ENCODE results near the gene SLC4A9. TPM values are rescaled to one million over a fixed set of nuclear protein-coding genes. Genes with fewer than 3 reads are reported as not detected.

The SLC4A9 gene
- total RNA-seq, 1 donor from 2014 or later: not detected

DNA sequence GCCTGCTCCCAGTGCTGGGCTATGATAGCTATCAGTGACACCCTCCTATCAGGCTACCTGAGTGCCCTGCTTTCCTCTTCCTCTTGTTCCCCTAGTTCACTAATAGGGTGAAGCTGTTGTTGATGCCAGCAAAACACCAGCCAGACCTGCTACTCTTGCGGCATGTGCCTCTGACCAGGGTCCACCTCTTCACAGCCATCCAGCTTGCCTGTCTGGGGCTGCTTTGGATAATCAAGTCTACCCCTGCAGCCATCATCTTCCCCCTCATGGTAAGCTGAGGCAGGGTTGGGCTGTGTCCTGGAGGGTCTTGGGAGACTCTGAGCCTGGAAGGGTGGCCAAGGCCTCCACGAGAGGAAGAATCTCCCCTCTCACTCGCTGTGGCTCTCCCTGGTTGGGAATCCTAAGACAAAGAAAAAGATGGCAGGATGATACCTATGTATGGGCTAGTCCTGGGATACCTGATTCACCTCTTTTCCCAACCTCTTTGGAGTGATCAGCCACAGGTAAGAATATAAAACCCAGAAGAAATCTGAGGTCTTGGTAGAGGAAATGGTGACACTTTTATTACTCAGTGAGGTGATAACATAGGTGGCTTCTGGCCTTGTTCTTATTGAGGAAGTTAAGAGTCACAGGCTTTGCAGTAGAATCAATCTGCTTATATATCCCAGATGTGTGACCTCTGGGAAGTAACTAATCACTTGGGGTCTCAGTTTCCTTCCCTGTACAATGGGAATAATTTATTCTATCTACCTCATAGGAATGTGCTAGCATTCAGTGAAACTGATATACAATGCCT lies 11.6 kb downstream of the SLC4A9 start:
- Mint-ChIP-seq H3K36me3 (ENCODE audit: low read depth) (no peaks in the 10 kb centered on the region), H3K9me3 (no peaks in the 10 kb centered on the region), H3K27ac (no peak overlapping the region), H3K27me3 (no peaks in the 10 kb centered on the region), H3K4me1 (peaks cover 7% of the 10 kb centered on the region), H3K4me3 (no peak overlapping the region)
- ChIA-PET POLR2A (interaction anchor here (0.5 to 1.9 kb wide), 2 partner anchors 30 to 113 kb away, joined by 3 to 4 read pairs; partner anchors contain the start of gene ANKHD1), CTCF (interaction anchor here (0.9 to 4.5 kb wide), 9 partner anchors 9 to 350 kb away, joined by 3 to 45 read pairs (median 6); partner anchors contain the start of genes IK and NDUFA2)
- TF ChIP-seq, protein P1, sequence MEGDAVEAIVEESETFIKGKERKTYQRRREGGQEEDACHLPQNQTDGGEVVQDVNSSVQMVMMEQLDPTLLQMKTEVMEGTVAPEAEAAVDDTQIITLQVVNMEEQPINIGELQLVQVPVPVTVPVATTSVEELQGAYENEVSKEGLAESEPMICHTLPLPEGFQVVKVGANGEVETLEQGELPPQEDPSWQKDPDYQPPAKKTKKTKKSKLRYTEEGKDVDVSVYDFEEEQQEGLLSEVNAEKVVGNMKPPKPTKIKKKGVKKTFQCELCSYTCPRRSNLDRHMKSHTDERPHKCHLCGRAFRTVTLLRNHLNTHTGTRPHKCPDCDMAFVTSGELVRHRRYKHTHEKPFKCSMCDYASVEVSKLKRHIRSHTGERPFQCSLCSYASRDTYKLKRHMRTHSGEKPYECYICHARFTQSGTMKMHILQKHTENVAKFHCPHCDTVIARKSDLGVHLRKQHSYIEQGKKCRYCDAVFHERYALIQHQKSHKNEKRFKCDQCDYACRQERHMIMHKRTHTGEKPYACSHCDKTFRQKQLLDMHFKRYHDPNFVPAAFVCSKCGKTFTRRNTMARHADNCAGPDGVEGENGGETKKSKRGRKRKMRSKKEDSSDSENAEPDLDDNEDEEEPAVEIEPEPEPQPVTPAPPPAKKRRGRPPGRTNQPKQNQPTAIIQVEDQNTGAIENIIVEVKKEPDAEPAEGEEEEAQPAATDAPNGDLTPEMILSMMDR (IDR thresholded peaks at IDR 0.05): no peak
- intact Hi-C loops (cut with micrococcal nuclease): no loop called here
- ATAC-seq (ENCODE audit: low read depth) (no peak), DNase-seq (no peak)

GRCh38 chr5:140372971-140373487 lies 13.0 kb downstream of the SLC4A9 start:
- H3K9me3 Mint-ChIP-seq: no peaks in the 10 kb centered on the region
- ChIA-PET CTCF (interaction anchor here (0.9 to 4.5 kb wide), 16 partner anchors 8 to 359 kb away, joined by 3 to 45 read pairs (median 5); partner anchors contain the start of genes IK and NDUFA2), POLR2A (interaction anchor here (0.6 to 1.9 kb wide), 2 partner anchors 29 to 60 kb away, joined by 4 to 6 read pairs; partner anchors contain the start of gene ANKHD1)
- no peak overlapping the region for H3K4me3 Mint-ChIP-seq
- H3K27me3 Mint-ChIP-seq: no peaks in the 10 kb centered on the region
- peak overlapping the region; percentile 18 for H3K27ac Mint-ChIP-seq
- intact Hi-C loops (cut with micrococcal nuclease): loop anchor here (1.0 kb wide), 3 partner anchors 262 to 347 kb away; partner anchors contain the start of gene TMCO6
- ATAC-seq (ENCODE audit: low read depth): peak; percentile 70
- peaks cover 7% of the 10 kb centered on the region for H3K4me1 Mint-ChIP-seq
- no peak for DNase-seq
- TF ChIP-seq, protein P1 (IDR thresholded peaks at IDR 0.05): peak; percentile 80
- H3K36me3 Mint-ChIP-seq (ENCODE audit: low read depth): no peaks in the 10 kb centered on the region

- H3K9me3 Mint-ChIP-seq: no peaks in the 10 kb centered on the region
- H3K4me3 Mint-ChIP-seq: no peak overlapping the region
- no peaks in the 10 kb centered on the region for H3K27me3 Mint-ChIP-seq
- no peaks in the 10 kb centered on the region for H3K36me3 Mint-ChIP-seq (ENCODE audit: low read depth)
- no peaks in the 10 kb centered on the region for H3K4me1 Mint-ChIP-seq
- intact Hi-C loops (cut with micrococcal nuclease): no loop called here
- TF ChIP-seq, protein P1 (IDR thresholded peaks at IDR 0.05): no peak
- H3K27ac Mint-ChIP-seq: no peak overlapping the region
- ChIA-PET POLR2A (no interaction called here), CTCF (interaction anchor here (1.0 kb wide), 1 partner anchor 9 kb away, joined by 3 read pairs; no protein-coding TSS in a partner anchor)
- DNase-seq (no peak), ATAC-seq (ENCODE audit: low read depth) (no peak)
Measured at GRCh38 chr5:140381351-140381750, 21.4 kb downstream of the SLC4A9 start.

DNA sequence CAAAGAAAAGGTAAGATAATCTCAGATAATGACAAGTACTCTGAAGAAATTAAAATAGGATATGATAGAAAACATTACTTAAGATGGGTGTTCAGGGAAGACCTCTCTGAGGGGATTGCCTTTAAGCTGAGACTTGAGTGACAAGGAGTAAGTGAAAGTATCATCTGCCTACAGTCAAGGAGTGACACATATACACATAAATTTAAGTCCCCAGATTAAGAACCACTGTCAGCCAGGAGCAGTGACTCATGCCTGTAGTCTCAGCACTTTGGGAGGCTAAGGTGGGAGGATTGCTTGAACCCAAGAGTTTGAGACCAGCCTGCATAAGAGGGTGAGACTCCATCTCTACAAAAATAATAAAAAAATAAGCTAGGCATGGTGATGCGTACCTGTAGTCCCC lies 22.0 kb downstream of the SLC4A9 start:
- TF ChIP-seq, protein P1 (IDR thresholded peaks at IDR 0.05): no peak
- no peak overlapping the region for H3K27ac Mint-ChIP-seq
- H3K4me1 Mint-ChIP-seq: no peaks in the 10 kb centered on the region
- H3K27me3 Mint-ChIP-seq: no peaks in the 10 kb centered on the region
- H3K36me3 Mint-ChIP-seq (ENCODE audit: low read depth): no peaks in the 10 kb centered on the region
- no peaks in the 10 kb centered on the region for H3K9me3 Mint-ChIP-seq
- ATAC-seq (ENCODE audit: low read depth) (no peak), DNase-seq (no peak)
- CTCF ChIA-PET: no interaction called here
- no peak overlapping the region for H3K4me3 Mint-ChIP-seq
- POLR2A ChIA-PET: interaction anchor here (1.0 kb wide), 1 partner anchor 18 kb away, joined by 3 read pairs; no protein-coding TSS in a partner anchor
- intact Hi-C loops (cut with micrococcal nuclease): no loop called here

DNA sequence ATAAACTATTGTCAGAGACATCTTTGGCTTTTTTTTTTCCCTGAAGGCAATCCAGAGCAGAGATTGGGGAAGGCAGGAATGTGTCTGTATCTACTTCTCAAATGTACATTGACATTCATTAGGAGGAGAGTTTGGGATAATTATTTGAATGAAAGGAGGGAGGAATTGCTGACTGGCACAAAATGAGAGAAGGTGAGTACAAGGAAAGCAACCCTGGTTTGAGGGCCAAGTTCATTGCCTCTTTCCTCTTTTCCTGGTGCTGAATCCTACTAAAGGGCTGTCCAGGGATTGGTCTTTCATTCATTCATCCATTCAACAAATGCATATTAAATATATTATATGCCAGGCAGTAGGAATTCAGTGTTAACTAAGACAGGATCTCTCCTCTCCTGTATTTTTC lies 22.9 kb downstream of the SLC4A9 start:
- H3K9me3 Mint-ChIP-seq: no peaks in the 10 kb centered on the region
- intact Hi-C loops (cut with micrococcal nuclease): no loop called here

More for the DNA sequence above, 22.9 kb downstream of the SLC4A9 start:
- Mint-ChIP-seq H3K27me3 (no peaks in the 10 kb centered on the region), H3K36me3 (ENCODE audit: low read depth) (no peaks in the 10 kb centered on the region), H3K4me3 (no peak overlapping the region), H3K27ac (no peak overlapping the region), H3K4me1 (no peaks in the 10 kb centered on the region)
- POLR2A ChIA-PET: interaction anchor here (1.0 kb wide), 1 partner anchor 19 kb away, joined by 3 read pairs; no protein-coding TSS in a partner anchor
- no peak for ATAC-seq (ENCODE audit: low read depth)
- TF ChIP-seq, protein P1 (IDR thresholded peaks at IDR 0.05): no peak
- DNase-seq: no peak
- CTCF ChIA-PET: interaction anchor here (0.6 kb wide), 1 partner anchor 9 kb away, joined by 3 read pairs; no protein-coding TSS in a partner anchor

Measured in activated B cell treated with CpG ODN at 0.5 μM for 24 hours (primary cell).